IMR-90 (cell line): ENCODE results near the gene FLACC1. TPM values are rescaled to one million over a fixed set of nuclear protein-coding genes. Genes with fewer than 3 reads are reported as not detected.
A peak's percentile ranks its signal among the peaks of the same experiment; 100 is the strongest.

Experiments used
- ATAC-seq: fragments of 200-7000 bp; cut with Tn5 transposase; 2 replicates; pipeline ENCODE4 v1.9.1; 2020; ENCODE audit warnings: low read depth, mild to moderate bottlenecking, moderate library complexity
- BruUV-seq: library from RNA; stranded (reverse); fragments of 400-500 nt; replicated peaks from 2 replicates; lab custom pipeline; 2021; lab: Mats Ljungman, UMichigan
- CTCF ChIA-PET: fragments of 300-600 bp; formaldehyde crosslinking; extraction: SDS; loops from one replicate; lab custom pipeline; 2021; ENCODE audit warnings: antibody characterized with exemption; lab: Yijun Ruan, JAX
- POLR2A ChIA-PET: fragments of 300-600 bp; sonication (Branson Sonifier 250); formaldehyde crosslinking; loops from one replicate; lab custom pipeline; 2022; ENCODE audit warnings: antibody characterized with exemption; ENCODE audit not compliant: unreplicated experiment; lab: Charles Lee
- DNase-seq: peaks from one replicate; pipeline ENCODE4 v3.0.0; 2013
- H2AFZ ChIP-seq: replicated peaks from 2 replicates; pipeline ENCODE3; 2013; ENCODE audit warnings: low read length, mild to moderate bottlenecking; ENCODE audit not compliant: poor library complexity
- H2AK5ac ChIP-seq: 2 replicates; pipeline ENCODE4 v1.6.1; 2013; ENCODE audit warnings: low read depth, low read length, inconsistent platforms
- H2AK9ac ChIP-seq: replicated peaks from 2 replicates; pipeline ENCODE3; 2013; ENCODE audit warnings: mild to moderate bottlenecking, low read depth, low read length, moderate library complexity; ENCODE audit not compliant: poor library complexity
- H2BK120ac ChIP-seq: 2 replicates; pipeline ENCODE4 v1.6.1; 2013; ENCODE audit warnings: low read depth, low read length, inconsistent platforms
- H2BK15ac ChIP-seq: 3 replicates; pipeline ENCODE4 v1.6.1; 2013; ENCODE audit warnings: low read depth, low read length, inconsistent platforms
- H2BK20ac ChIP-seq: 2 replicates; pipeline ENCODE4 v1.6.1; 2013; ENCODE audit warnings: low read depth, mild to moderate bottlenecking, inconsistent platforms, low read length, moderate library complexity
- H2BK5ac ChIP-seq: 2 replicates; pipeline ENCODE4 v1.6.1; 2013; ENCODE audit warnings: mild to moderate bottlenecking, low read depth, low read length, inconsistent platforms; ENCODE audit not compliant: poor library complexity, severe bottlenecking
- H3K14ac ChIP-seq: replicated peaks from 2 replicates; pipeline ENCODE4 v1.6.1; 2013; ENCODE audit warnings: low read depth, low read length, inconsistent platforms
- H3K18ac ChIP-seq: 2 replicates; pipeline ENCODE4 v1.6.1; 2013; ENCODE audit warnings: low read depth, low read length, control low read depth
- H3K23ac ChIP-seq: 2 replicates; pipeline ENCODE4 v1.6.1; 2013; ENCODE audit warnings: low read depth, low read length, inconsistent platforms
- H3K27ac ChIP-seq: 2 replicates; pipeline ENCODE4 v1.5.1; 2013; ENCODE audit warnings: mild to moderate bottlenecking, control low read depth, low read length; ENCODE audit not compliant: insufficient read depth
- H3K27me3 ChIP-seq: 2 replicates; pipeline ENCODE4 v1.6.1; 2013; ENCODE audit warnings: low read length; ENCODE audit not compliant: control insufficient read depth, insufficient read depth
- H3K36me3 ChIP-seq: 2 replicates; pipeline ENCODE4 v1.6.1; 2013; ENCODE audit warnings: low read length, mixed read lengths; ENCODE audit not compliant: control insufficient read depth, insufficient read depth
- H3K4ac ChIP-seq: 2 replicates; pipeline ENCODE4 v1.6.1; 2013; ENCODE audit warnings: low read depth, low read length, inconsistent platforms
- H3K4me1 ChIP-seq: 2 replicates; pipeline ENCODE4 v1.6.1; 2013; ENCODE audit warnings: low read length, mixed read lengths; ENCODE audit not compliant: control insufficient read depth, insufficient read depth
- H3K4me2 ChIP-seq: 2 replicates; pipeline ENCODE4 v1.6.1; 2013; ENCODE audit warnings: low read depth, mild to moderate bottlenecking, control low read depth, low read length, moderate library complexity
- H3K4me3 ChIP-seq: 2 replicates; pipeline ENCODE4 v1.5.1; 2013; ENCODE audit warnings: low read depth, mild to moderate bottlenecking, control low read depth, low read length, moderate library complexity; ENCODE audit not compliant: insufficient read depth
- H3K56ac ChIP-seq: 2 replicates; pipeline ENCODE4 v1.6.1; 2013; ENCODE audit warnings: low read length, inconsistent platforms; ENCODE audit not compliant: insufficient read depth; ENCODE audit errors: extremely low read depth
- H3K79me1 ChIP-seq, 2 experiments: 2 replicates each; pipeline ENCODE4 v1.6.1; 2013; ENCODE audit warnings: low read length in 2 of 2, inconsistent platforms in 1 of 2, low read depth in 1 of 2
- H3K9ac ChIP-seq: 2 replicates; pipeline ENCODE4 v1.6.1; 2013; ENCODE audit warnings: low read depth, low read length, control low read depth
- H3K9me1 ChIP-seq: 2 replicates; pipeline ENCODE4 v1.6.1; 2013; ENCODE audit warnings: low read length, inconsistent platforms; ENCODE audit not compliant: insufficient read depth
- H3K9me3 ChIP-seq: 2 replicates; pipeline ENCODE4 v1.6.1; 2013; ENCODE audit warnings: low read length; ENCODE audit not compliant: control insufficient read depth, insufficient read depth
- H4K20me1 ChIP-seq: 2 replicates; pipeline ENCODE4 v1.6.1; 2013; ENCODE audit warnings: low read length, inconsistent platforms; ENCODE audit not compliant: insufficient read depth
- H4K5ac ChIP-seq: 2 replicates; pipeline ENCODE4 v1.6.1; 2013; ENCODE audit warnings: mild to moderate bottlenecking, low read depth, low read length, control low read depth
- H4K8ac ChIP-seq, 2 experiments: 2 replicates each; pipeline ENCODE4 v1.6.1; 2013; ENCODE audit warnings: low read depth in 2 of 2, low read length in 2 of 2, control low read depth in 1 of 2, inconsistent platforms in 1 of 2
- H4K91ac ChIP-seq: 2 replicates; pipeline ENCODE4 v1.6.1; 2013; ENCODE audit warnings: low read depth, low read length, inconsistent platforms; ENCODE audit not compliant: insufficient read depth
- BHLHE40 ChIP-seq: fragments of 150-350 bp; IDR thresholded peaks from 2 replicates; pipeline ENCODE4 v1.6.1; 2016; ENCODE audit warnings: mild to moderate bottlenecking, low read depth, low read length
- CHD1 ChIP-seq: IDR thresholded peaks from 2 replicates; pipeline ENCODE4 v1.6.1; 2012; ENCODE audit warnings: low read depth, low read length, improper control_type of control experiment
- CTCF ChIP-seq: conservative IDR thresholded peaks from 2 replicates; pipeline ENCODE4 v1.5.1; 2012; ENCODE audit warnings: mild to moderate bottlenecking, low read depth, low read length, improper control_type of control experiment
- MAZ ChIP-seq: IDR thresholded peaks from 2 replicates; pipeline ENCODE4 v1.6.1; 2012; ENCODE audit warnings: low read depth, mild to moderate bottlenecking, low read length, improper control_type of control experiment, moderate library complexity, borderline replicate concordance
- NFE2L2 ChIP-seq: fragments of 150-350 bp; IDR thresholded peaks from 2 replicates; pipeline ENCODE4 v1.6.1; 2016; ENCODE audit warnings: low read depth, mild to moderate bottlenecking, low read length
- POLR2A ChIP-seq: IDR thresholded peaks from 2 replicates; pipeline ENCODE4 v1.6.1; 2012; ENCODE audit warnings: mild to moderate bottlenecking, low read depth, low read length
- RAD21 ChIP-seq: IDR thresholded peaks from 2 replicates; pipeline ENCODE4 v1.6.1; 2012; ENCODE audit warnings: low read length, improper control_type of control experiment
- RFX5 ChIP-seq: IDR thresholded peaks from 2 replicates; pipeline ENCODE4 v1.8.0; 2012; ENCODE audit warnings: low read depth, mild to moderate bottlenecking, low read length, moderate library complexity
- WGBS, 2 experiments: methylation state at CpG; one replicate each; pipeline versions ENCODE4 v1.1.5 to v1.1.7; 2013; ENCODE audit warnings: missing lambda C conversion rate in 2 of 2; ENCODE audit not compliant: insufficient read length in 1 of 2; ENCODE audit errors: extremely low coverage in 2 of 2; 5-methylcytosine and 5-hydroxymethylcytosine counted together
- dilution Hi-C: fragments of 300-500 bp; cut with HindIII; formaldehyde crosslinking; loops from one replicate; pipeline ENCODE4 v1.14.3; 2018; ENCODE audit warnings: low sequenced_read_pairs; ENCODE audit not compliant: unreplicated experiment
- in situ Hi-C: fragments of 300-500 bp; cut with MboI; formaldehyde crosslinking; loops from 3 replicates; pipeline ENCODE4 v1.14.3; 2019; ENCODE audit warnings: low sequenced_read_pairs, inconsistent platforms, mixed read lengths
- intact Hi-C: fragments of 100-400 bp; cut with micrococcal nuclease; formaldehyde crosslinking; loops from 2 replicates; pipeline ENCODE4 v1.10.0; 2022
- polyA plus RNA-seq, 3 experiments: library from polyadenylated mRNA; depleted of rRNA; stranded (reverse); fragments of >200 nt; gene quantifications; 2 replicates each; pipeline ENCODE4 v1.2.3, GENCODE V29; 2012; ENCODE audit warnings: low replicate concordance in 1 of 3
- total RNA-seq: library from RNA; depleted of rRNA; stranded (reverse); fragments of >200 nt; gene quantifications from 2 replicates; pipeline ENCODE4 v1.2.3, GENCODE V29; 2012
- TF ChIP-seq, protein P1 (sequence below): fragments of 150-350 bp; IDR thresholded peaks from 2 replicates; pipeline ENCODE4 v1.6.1; 2016; ENCODE audit warnings: low read depth, mild to moderate bottlenecking, low read length, moderate library complexity, borderline replicate concordance

The FLACC1 gene
- total and polyA plus RNA-seq, 2 of the 4 experiments (the other 2 are of a cell fraction) = 0.32 to 0.54 TPM

DNA sequence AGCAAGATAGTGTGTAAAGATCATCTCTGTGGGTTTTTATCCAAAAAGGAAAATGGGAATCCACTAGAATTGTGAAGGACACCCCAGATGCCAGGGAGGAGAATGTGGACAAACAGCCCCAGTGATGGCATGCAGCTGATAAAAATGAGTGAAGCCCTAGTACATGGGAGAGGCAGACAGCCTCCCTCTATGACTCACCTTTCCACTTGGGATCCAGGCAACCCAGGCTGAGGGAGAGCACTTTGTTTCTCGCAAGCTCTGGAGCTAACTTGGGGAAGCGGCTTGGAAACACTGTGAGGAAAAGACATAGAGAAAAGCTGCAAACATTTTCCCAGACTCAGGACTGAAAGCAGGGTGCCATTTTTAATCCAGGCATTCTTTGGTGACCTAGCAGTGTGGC lies 5.3 kb upstream of the FLACC1 start:
- H3K36me3 ChIP-seq = peaks cover 10% of the 10 kb centered on the region
- CTCF ChIA-PET = no interaction called here
- no peak overlapping the region for H2AFZ ChIP-seq
- H3K9me1 ChIP-seq = no peaks in the 10 kb centered on the region; the same call in 1 of the 2 replicates
- no peak overlapping the region for H2BK5ac ChIP-seq
- no peak overlapping the region for H3K9ac ChIP-seq
- no peak overlapping the region for H3K56ac ChIP-seq
- intact Hi-C loops (no loop called here), in situ Hi-C loops (loop anchor here (5.0 kb wide), 1 partner anchor 115 kb away; no protein-coding TSS in a partner anchor), dilution Hi-C loops (no loop called here)
- H3K9me3 ChIP-seq = peaks cover 5% of the 10 kb centered on the region
- no peak overlapping the region for H3K4me2 ChIP-seq
- no peak overlapping the region for H2AK5ac ChIP-seq
- peaks cover 4% of the 10 kb centered on the region; the same call in 1 of the 2 replicates for H3K4me1 ChIP-seq
- no peak overlapping the region for H4K5ac ChIP-seq
- no peak overlapping the region for H4K8ac ChIP-seq
- no peak overlapping the region for H2BK15ac ChIP-seq
- H3K27ac ChIP-seq = no peak overlapping the region
- TF ChIP-seq CTCF = no peak
- TF ChIP-seq MAZ = no peak
- TF ChIP-seq NFE2L2 = no peak
- no peak for TF ChIP-seq RAD21
- TF ChIP-seq, protein P1, sequence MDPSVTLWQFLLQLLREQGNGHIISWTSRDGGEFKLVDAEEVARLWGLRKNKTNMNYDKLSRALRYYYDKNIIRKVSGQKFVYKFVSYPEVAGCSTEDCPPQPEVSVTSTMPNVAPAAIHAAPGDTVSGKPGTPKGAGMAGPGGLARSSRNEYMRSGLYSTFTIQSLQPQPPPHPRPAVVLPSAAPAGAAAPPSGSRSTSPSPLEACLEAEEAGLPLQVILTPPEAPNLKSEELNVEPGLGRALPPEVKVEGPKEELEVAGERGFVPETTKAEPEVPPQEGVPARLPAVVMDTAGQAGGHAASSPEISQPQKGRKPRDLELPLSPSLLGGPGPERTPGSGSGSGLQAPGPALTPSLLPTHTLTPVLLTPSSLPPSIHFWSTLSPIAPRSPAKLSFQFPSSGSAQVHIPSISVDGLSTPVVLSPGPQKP = no peak
- no peak for TF ChIP-seq RFX5
- TF ChIP-seq CHD1 = no peak
- no peak for TF ChIP-seq POLR2A
- no peak for TF ChIP-seq BHLHE40
- H3K4ac ChIP-seq = no peak overlapping the region
- H3K23ac ChIP-seq = no peak overlapping the region
- H3K4me3 ChIP-seq = no peak overlapping the region
- no peaks in the 10 kb centered on the region; a peak in 1 of 4 replicates for H3K79me1 ChIP-seq
- ATAC-seq = no peak
- H3K14ac ChIP-seq = no peak overlapping the region
- POLR2A ChIA-PET = no interaction called here
- H2BK20ac ChIP-seq = no peak overlapping the region
- no peak overlapping the region for H3K18ac ChIP-seq
- 100% methylated on average over 2 of the region's 2 CpGs; no CpG with 5 or more reads in 1 of the 2 experiments for WGBS, 2 experiments
- no peaks in the 10 kb centered on the region for H3K27me3 ChIP-seq
- peak; percentile 25 for DNase-seq
- no peak overlapping the region for H2AK9ac ChIP-seq
- no TSS peak for BruUV-seq
- no peak overlapping the region for H4K91ac ChIP-seq
- H2BK120ac ChIP-seq = no peak overlapping the region
- H4K20me1 ChIP-seq = no peaks in the 10 kb centered on the region
